ENCODE results near the gene VPS13D.

- TF ChIP-seq CTCF (IDR thresholded peaks at IDR 0.05 in 2 of 3, conservative IDR thresholded peaks at IDR 0.05 in 1 of 3; ENCODE audit: borderline replicate concordance in 1 of 3, insufficient read depth in 1 of 3, low read depth in 2 of 3, low read length in 2 of 3) (no peak), EZH2 (IDR thresholded peaks at IDR 0.05) (no peak), POLR2A (IDR thresholded peaks at IDR 0.05; ENCODE audit: borderline replicate concordance, extremely low read depth, insufficient read depth, insufficient read length) (no peak), SP1 (IDR thresholded peaks at IDR 0.05; ENCODE audit: low read depth) (no peak), EZH2phosphoT487 (IDR thresholded peaks at IDR 0.05; ENCODE audit: borderline replicate concordance) (no peak), JUND (IDR thresholded peaks at IDR 0.05) (no peak)
Measured at GRCh38 chr1:12272770-12273169, 42.9 kb downstream of the VPS13D start.

Measured in HCT116 (cell line).